Ascending aorta (tissue), 2 donors: ENCODE measurements around the gene CDC42BPA. TPM values are rescaled to one million over a fixed set of nuclear protein-coding genes. Genes with fewer than 3 reads are reported as not detected.

Experiments
- DNase-seq, 2 donors: peaks; one replicate each; pipeline ENCODE4 v3.0.0-alpha.2; 2019; ENCODE audit warnings: low spot score in 2 of 2
- H3K27ac ChIP-seq, 2 donors: fragments of 200-600 bp; sonication (generic); one replicate each; pipeline ENCODE4 v1.5.1; 2016 to 2017; ENCODE audit warnings: mild to moderate bottlenecking in 1 of 2
- H3K27me3 ChIP-seq: fragments of 200-600 bp; sonication (generic); one replicate; pipeline ENCODE4 v1.5.1; 2017
- H3K36me3 ChIP-seq, 2 donors: fragments of 200-600 bp; sonication (generic); one replicate each; pipeline ENCODE4 v1.5.1; 2016
- H3K4me1 ChIP-seq, 2 donors: fragments of 200-600 bp; sonication (generic); one replicate each; pipeline ENCODE4 v1.5.1; 2016 to 2017; ENCODE audit warnings: mild to moderate bottlenecking in 1 of 2
- H3K4me3 ChIP-seq, 2 donors: fragments of 200-600 bp; sonication (generic); one replicate each; pipeline ENCODE4 v1.5.1; 2016 to 2017; ENCODE audit warnings: mild to moderate bottlenecking in 1 of 2
- H3K9me3 ChIP-seq, 2 donors: fragments of 200-600 bp; sonication (generic); one replicate each; pipeline ENCODE4 v1.5.1; 2016
- intact Hi-C: fragments of 100-400 bp; cut with DNase I; formaldehyde crosslinking; loops from one replicate; pipeline ENCODE4 v1.15.1; 2023
- total RNA-seq: library from RNA; depleted of rRNA; stranded (reverse); fragments of >200 nt; gene quantifications from one replicate; pipeline ENCODE4 v1.1.0, GENCODE V29; 2016
- TF ChIP-seq, protein P1 (sequence below), 3 experiments: fragments of 200-600 bp in 2 of 3; fragments of 450-650 bp in 1 of 3; sonication (generic) in 2 of 3; IDR thresholded peaks; one replicate each; pipeline ENCODE4 v1.5.1; 2016 to 2019; ENCODE audit warnings: antibody characterized with exemption in 3 of 3, mild to moderate bottlenecking in 1 of 3, moderate library complexity in 1 of 3

CDC42BPA gene
- total RNA-seq, 1 donor from 2014 or later = 56.9 TPM

DNA sequence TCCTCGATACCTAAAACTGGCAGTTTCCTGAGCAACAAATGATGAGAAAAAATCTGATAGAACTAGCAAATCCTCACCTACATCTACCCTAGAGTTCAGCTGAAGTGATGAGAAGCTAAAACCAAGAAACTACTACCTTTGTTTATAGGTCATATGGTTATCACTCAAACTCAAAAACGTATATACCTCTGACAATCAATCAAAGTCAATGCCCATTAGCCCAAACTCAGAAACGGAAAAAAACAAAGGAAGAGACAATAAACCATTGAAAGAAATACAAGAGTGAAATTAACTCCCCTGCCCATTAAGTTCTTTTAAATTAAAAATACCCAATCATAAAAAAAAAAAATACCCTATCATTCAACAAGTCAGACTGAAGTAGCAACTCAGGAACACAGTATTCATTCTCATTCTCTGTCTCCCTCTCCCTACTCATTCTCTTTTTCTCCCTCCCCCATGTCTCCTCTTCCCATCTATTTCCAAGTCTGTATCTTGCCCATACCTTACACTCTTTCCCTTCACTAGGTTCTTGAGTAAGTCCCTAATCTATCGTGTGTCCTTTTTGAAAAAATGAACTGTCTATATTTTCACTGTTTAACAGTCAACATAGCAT lies 6.8 kb downstream of the CDC42BPA start:
- TF ChIP-seq, protein P1, sequence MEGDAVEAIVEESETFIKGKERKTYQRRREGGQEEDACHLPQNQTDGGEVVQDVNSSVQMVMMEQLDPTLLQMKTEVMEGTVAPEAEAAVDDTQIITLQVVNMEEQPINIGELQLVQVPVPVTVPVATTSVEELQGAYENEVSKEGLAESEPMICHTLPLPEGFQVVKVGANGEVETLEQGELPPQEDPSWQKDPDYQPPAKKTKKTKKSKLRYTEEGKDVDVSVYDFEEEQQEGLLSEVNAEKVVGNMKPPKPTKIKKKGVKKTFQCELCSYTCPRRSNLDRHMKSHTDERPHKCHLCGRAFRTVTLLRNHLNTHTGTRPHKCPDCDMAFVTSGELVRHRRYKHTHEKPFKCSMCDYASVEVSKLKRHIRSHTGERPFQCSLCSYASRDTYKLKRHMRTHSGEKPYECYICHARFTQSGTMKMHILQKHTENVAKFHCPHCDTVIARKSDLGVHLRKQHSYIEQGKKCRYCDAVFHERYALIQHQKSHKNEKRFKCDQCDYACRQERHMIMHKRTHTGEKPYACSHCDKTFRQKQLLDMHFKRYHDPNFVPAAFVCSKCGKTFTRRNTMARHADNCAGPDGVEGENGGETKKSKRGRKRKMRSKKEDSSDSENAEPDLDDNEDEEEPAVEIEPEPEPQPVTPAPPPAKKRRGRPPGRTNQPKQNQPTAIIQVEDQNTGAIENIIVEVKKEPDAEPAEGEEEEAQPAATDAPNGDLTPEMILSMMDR (IDR thresholded peaks at IDR 0.05) = no peak
- DNase-seq = no peak
- Histone ChIP-seq H3K4me3 (no peak overlapping the region), H3K27ac (no peak overlapping the region), H3K9me3 (no peaks in the 10 kb centered on the region), H3K36me3 (no peaks in the 10 kb centered on the region), H3K27me3 (no peaks in the 10 kb centered on the region), H3K4me1 (peaks cover 0 to 7% of the 10 kb centered on the region in 2 donors)
- intact Hi-C loops = loop anchor here (10.0 kb wide), 1 partner anchor 233 kb away; no protein-coding TSS in a partner anchor

DNA sequence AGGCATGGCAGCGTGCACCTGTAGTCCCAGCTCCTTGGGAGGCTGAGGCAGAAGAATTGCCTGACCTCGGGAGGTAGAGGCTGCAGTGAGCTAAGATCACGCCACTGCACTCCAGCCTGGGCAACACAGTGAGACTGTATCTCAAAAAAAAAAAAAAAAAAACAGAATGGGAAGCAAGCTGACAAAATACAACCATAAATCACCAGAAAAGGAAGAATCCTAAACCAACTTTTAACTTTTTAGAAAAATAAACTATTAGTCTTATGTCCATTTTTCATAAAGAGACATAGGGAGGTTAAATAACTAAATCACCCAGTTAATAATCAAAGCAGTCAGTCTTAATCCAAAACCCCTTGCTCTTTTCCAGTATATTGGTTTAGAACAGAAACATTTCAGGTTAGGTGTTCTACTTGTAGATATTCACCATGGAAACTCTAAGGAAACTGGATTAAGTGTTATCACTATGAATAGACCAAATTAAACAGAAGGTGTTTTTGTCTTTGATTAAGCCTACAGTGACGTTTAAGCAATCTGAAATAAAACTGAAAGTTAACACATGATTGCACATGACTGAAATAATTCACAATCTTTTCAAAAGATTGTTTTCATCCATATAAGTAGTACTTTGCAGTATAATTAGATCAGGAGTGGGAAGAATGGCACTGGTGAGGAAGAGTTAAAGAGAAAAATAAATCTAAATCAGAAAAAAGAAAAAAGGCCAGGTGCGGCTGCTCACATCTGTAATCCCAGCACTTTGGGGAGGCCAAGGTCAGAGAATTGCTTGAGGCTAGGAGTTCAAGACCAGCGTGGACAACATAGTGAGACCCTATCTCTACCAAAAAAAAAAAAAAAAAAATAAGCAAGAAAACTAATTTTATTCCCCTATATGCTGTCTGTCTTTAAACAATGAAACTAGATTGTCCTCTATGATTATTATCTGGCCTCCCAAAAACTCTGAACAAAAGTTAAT lies 9.6 kb downstream of the CDC42BPA start:
- DNase-seq = no peak
- no peaks in the 10 kb centered on the region for H3K27me3 ChIP-seq
- H3K4me3 ChIP-seq = no peak overlapping the region
- TF ChIP-seq, protein P1 (IDR thresholded peaks at IDR 0.05) = no peak
- no peaks in the 10 kb centered on the region for H3K36me3 ChIP-seq
- H3K27ac ChIP-seq = no peak overlapping the region
- peaks cover 0 to 7% of the 10 kb centered on the region in 2 donors for H3K4me1 ChIP-seq
- H3K9me3 ChIP-seq = no peaks in the 10 kb centered on the region
- intact Hi-C loops = no loop called here

DNA sequence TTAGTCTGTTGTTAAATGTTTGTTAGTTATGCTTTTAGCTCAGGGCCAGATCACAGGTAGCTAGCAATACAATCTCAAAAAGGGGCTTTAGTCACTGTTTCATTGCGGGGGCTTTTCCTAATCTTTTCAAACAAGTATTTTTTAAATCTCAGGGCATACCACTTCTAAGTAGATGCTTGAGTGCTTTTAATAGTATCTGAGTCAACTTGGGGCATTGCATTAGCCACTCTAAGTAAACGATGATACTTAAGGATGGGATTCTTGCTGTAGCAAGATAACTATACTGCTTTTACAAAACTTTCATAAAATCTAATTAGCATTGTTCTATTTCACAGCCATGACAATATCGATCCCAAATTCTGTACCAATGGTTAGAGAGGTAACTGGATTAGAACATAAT lies 11.6 kb downstream of the CDC42BPA start:
- intact Hi-C loops = no loop called here
- TF ChIP-seq, protein P1 (IDR thresholded peaks at IDR 0.05) = no peak
- no peaks in the 10 kb centered on the region for H3K36me3 ChIP-seq
- no peaks in the 10 kb centered on the region for H3K27me3 ChIP-seq
- peaks cover 0 to 5% of the 10 kb centered on the region in 2 donors for H3K4me1 ChIP-seq
- no peak overlapping the region for H3K27ac ChIP-seq
- no peak for DNase-seq
- no peak overlapping the region for H3K4me3 ChIP-seq
- H3K9me3 ChIP-seq = no peaks in the 10 kb centered on the region

DNA sequence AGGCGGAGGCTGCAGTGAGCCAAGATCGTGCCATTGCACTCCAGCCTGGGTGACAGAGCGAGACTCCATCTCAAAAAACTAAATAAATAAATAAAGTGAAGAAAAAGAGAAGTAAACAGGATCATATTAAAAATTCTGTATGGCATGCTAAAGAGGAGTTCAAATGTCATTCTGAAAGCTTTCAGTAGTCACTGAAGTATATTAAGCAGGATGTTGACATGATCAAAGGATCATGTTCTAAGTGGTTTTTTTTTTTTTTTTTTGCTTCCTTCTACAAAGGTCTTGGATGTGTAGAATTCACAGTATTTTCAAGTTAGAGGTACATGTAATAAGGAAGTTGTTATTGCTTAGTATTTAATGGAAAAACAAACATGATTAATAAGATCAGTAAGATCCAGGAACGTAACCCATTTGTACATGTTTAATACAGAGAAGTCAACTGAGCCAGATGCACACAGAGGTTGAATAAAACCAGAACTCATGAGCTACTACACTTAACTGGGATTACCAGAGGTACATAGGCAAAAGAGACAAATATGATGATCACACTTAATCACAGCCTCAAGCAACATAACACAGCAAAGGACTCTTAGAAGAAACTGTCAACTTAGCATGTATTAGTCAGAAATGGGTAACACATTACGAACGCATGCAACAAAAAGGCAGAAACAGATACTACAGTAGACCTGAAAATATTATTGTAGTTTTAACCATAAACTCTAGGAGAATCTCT lies 12.2 kb downstream of the CDC42BPA start:
- no peak for DNase-seq
- peaks cover 0 to 5% of the 10 kb centered on the region in 2 donors for H3K4me1 ChIP-seq
- no peak overlapping the region for H3K4me3 ChIP-seq
- H3K36me3 ChIP-seq = no peaks in the 10 kb centered on the region
- intact Hi-C loops = no loop called here
- no peaks in the 10 kb centered on the region for H3K9me3 ChIP-seq
- no peaks in the 10 kb centered on the region for H3K27me3 ChIP-seq
- TF ChIP-seq, protein P1 (IDR thresholded peaks at IDR 0.05) = no peak
- H3K27ac ChIP-seq = no peak overlapping the region

DNA sequence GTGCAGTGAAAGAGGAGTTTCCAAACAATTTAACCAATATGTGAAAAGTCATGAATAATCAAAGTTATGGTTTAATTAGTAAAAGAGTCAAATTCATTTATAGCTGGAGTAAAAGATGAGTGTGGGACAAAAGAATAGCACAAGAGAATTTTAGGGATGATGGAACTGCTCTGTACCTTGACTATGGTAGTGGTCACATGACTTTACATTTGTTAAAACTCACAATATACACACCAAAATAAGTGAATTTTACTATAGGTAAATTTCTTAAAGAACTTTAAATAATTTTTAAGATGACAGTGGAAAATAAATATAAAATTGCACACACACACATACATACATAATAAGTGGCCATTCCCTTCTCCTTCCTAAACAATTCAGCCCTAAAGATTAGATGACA lies 13.6 kb downstream of the CDC42BPA start:
- intact Hi-C loops = no loop called here
- Histone ChIP-seq H3K4me3 (no peak overlapping the region), H3K27me3 (no peaks in the 10 kb centered on the region), H3K4me1 (peaks cover 0 to 2% of the 10 kb centered on the region in 2 donors), H3K9me3 (no peaks in the 10 kb centered on the region), H3K27ac (no peak overlapping the region), H3K36me3 (no peaks in the 10 kb centered on the region)
- no peak for DNase-seq
- TF ChIP-seq, protein P1 (IDR thresholded peaks at IDR 0.05) = no peak
